Mesothelial cell of epicardium (in vitro differentiated cells): ENCODE measurements around the gene AZGP1. TPM values are rescaled to one million over a fixed set of nuclear protein-coding genes. Genes with fewer than 3 reads are reported as not detected.
A peak's percentile ranks its signal among the peaks of the same experiment; 100 is the strongest.
"Not testable (repeated sequence)": the region's sequence is repeated elsewhere in the genome, so short reads cannot be mapped to it uniquely, and the experiment has no call there.

Experiments used
- DNase-seq, 2 experiments: peaks; one replicate each; pipeline ENCODE4 v3.0.0; 2021; ENCODE audit warnings: low spot score in 2 of 2; ENCODE audit not compliant: unreplicated experiment in 2 of 2
- H3K27ac Mint-ChIP-seq: 2 replicates; pipeline ENCODE4 v1.8.0; 2021; ENCODE audit warnings: mixed read lengths
- H3K27me3 Mint-ChIP-seq: 2 replicates; pipeline ENCODE4 v1.8.0; 2021; ENCODE audit warnings: low read depth, mixed read lengths
- H3K36me3 Mint-ChIP-seq: 2 replicates; pipeline ENCODE4 v1.8.0; 2021; ENCODE audit warnings: mixed read lengths
- H3K4me1 Mint-ChIP-seq: 2 replicates; pipeline ENCODE4 v1.8.0; 2021; ENCODE audit warnings: mixed read lengths
- H3K4me3 Mint-ChIP-seq: 2 replicates; pipeline ENCODE4 v1.8.0; 2021; ENCODE audit warnings: mild to moderate bottlenecking, moderate library complexity, mixed read lengths
- H3K9me3 Mint-ChIP-seq: 2 replicates; pipeline ENCODE4 v1.8.0; 2021; ENCODE audit warnings: mixed read lengths
- CTCF ChIP-seq: fragments of 200-600 bp; sonication (generic); IDR thresholded peaks from one replicate; pipeline ENCODE4 v1.5.0; 2021; ENCODE audit warnings: antibody characterized with exemption; ENCODE audit not compliant: unreplicated experiment
- total RNA-seq: library from RNA; stranded (reverse); gene quantifications from 3 replicates; pipeline ENCODE4 v1.2.1, GENCODE V29; 2021

The AZGP1 gene
- total RNA-seq, 1 donor from 2014 or later = 0.56 TPM

- no peak for DNase-seq
- Mint-ChIP-seq H3K27ac (no peak overlapping the region), H3K36me3 (no peaks in the 10 kb centered on the region), H3K27me3 (peaks cover 4% of the 10 kb centered on the region), H3K4me3 (no peak overlapping the region), H3K4me1 (peaks cover 8% of the 10 kb centered on the region), H3K9me3 (no peaks in the 10 kb centered on the region)
- no peak for TF ChIP-seq CTCF
These were observed 19.0 kb upstream of the AZGP1 start for GRCh38 chr7:99994819-99995218.

GRCh38 chr7:99992330-99993038 lies 16.7 kb upstream of the AZGP1 start:
- TF ChIP-seq CTCF = no peak
- Mint-ChIP-seq H3K4me1 (peaks cover 8% of the 10 kb centered on the region), H3K27ac (no peak overlapping the region)

GRCh38 chr7:99991543-99991942 lies 15.7 kb upstream of the AZGP1 start:
- not testable (repeated sequence) for H3K36me3 Mint-ChIP-seq, DNase-seq, H3K4me3 Mint-ChIP-seq, H3K4me1 Mint-ChIP-seq, H3K27ac Mint-ChIP-seq, H3K9me3 Mint-ChIP-seq
- peaks cover 23% of the 10 kb centered on the region for H3K27me3 Mint-ChIP-seq

More at GRCh38 chr7:99992330-99993038, 16.7 kb upstream of the AZGP1 start:
- Mint-ChIP-seq H3K9me3 (no peaks in the 10 kb centered on the region), H3K4me3 (no peak overlapping the region), H3K27me3 (peaks cover 16% of the 10 kb centered on the region), H3K36me3 (no peaks in the 10 kb centered on the region)
- DNase-seq = no peak

- H3K36me3 Mint-ChIP-seq = no peaks in the 10 kb centered on the region
- peaks cover 31% of the 10 kb centered on the region for H3K27me3 Mint-ChIP-seq
- H3K4me1 Mint-ChIP-seq = peaks cover 5% of the 10 kb centered on the region
- peak overlapping the region; percentile 67 for H3K4me3 Mint-ChIP-seq
- no peak for DNase-seq
- H3K27ac Mint-ChIP-seq = no peak overlapping the region
- no peaks in the 10 kb centered on the region for H3K9me3 Mint-ChIP-seq
- no peak for TF ChIP-seq CTCF
These were observed 14.6 kb upstream of the AZGP1 start for GRCh38 chr7:99990460-99990852.

- Mint-ChIP-seq H3K4me3 (no peak overlapping the region), H3K36me3 (no peaks in the 10 kb centered on the region), H3K4me1 (peaks cover 5% of the 10 kb centered on the region), H3K27me3 (peaks cover 51% of the 10 kb centered on the region), H3K27ac (no peak overlapping the region), H3K9me3 (no peaks in the 10 kb centered on the region)
- no peak for DNase-seq
- no peak for TF ChIP-seq CTCF
These were observed 12.0 kb upstream of the AZGP1 start for GRCh38 chr7:99987846-99988245.

GRCh38 chr7:99987306-99987705 lies 11.5 kb upstream of the AZGP1 start:
- peaks cover 56% of the 10 kb centered on the region for H3K27me3 Mint-ChIP-seq
- not testable (repeated sequence) for H3K4me3 Mint-ChIP-seq, H3K27ac Mint-ChIP-seq, H3K4me1 Mint-ChIP-seq, H3K9me3 Mint-ChIP-seq, H3K36me3 Mint-ChIP-seq, DNase-seq

- Mint-ChIP-seq H3K4me3 (no peak overlapping the region), H3K27ac (no peak overlapping the region), H3K36me3 (no peaks in the 10 kb centered on the region), H3K27me3 (peaks cover 59% of the 10 kb centered on the region), H3K9me3 (peaks cover 4% of the 10 kb centered on the region), H3K4me1 (no peaks in the 10 kb centered on the region)
- TF ChIP-seq CTCF = no peak
- DNase-seq = no peak
These were observed 8.8 kb upstream of the AZGP1 start for GRCh38 chr7:99984593-99984992.

- H3K4me3 Mint-ChIP-seq, H3K27ac Mint-ChIP-seq, H3K9me3 Mint-ChIP-seq, H3K36me3 Mint-ChIP-seq, H3K4me1 Mint-ChIP-seq, DNase-seq: not testable (repeated sequence)
- H3K27me3 Mint-ChIP-seq = peaks cover 47% of the 10 kb centered on the region
These were observed 5.2 kb upstream of the AZGP1 start for GRCh38 chr7:99981066-99981465.

GRCh38 chr7:99980448-99980872 lies 4.6 kb upstream of the AZGP1 start:
- not testable (repeated sequence) for H3K27ac Mint-ChIP-seq, H3K4me1 Mint-ChIP-seq, H3K4me3 Mint-ChIP-seq, H3K36me3 Mint-ChIP-seq, H3K9me3 Mint-ChIP-seq, DNase-seq
- peaks cover 48% of the 10 kb centered on the region for H3K27me3 Mint-ChIP-seq
